Retinal pigment epithelial cell (primary cell): ENCODE data around the gene PTPRR.

ENCODE experiments used
- DNase-seq: peaks from one replicate; pipeline ENCODE4 v3.0.0-alpha.2; 2010; ENCODE audit warnings: low read depth
- H3K4me3 ChIP-seq: 2 replicates; pipeline ENCODE4 v1.5.1; 2011; ENCODE audit warnings: mild to moderate bottlenecking, low read length, control low read depth, moderate library complexity
- TF ChIP-seq, protein P1 (sequence below): conservative IDR thresholded peaks from 2 replicates; pipeline ENCODE4 v1.5.1; 2011; ENCODE audit warnings: low read depth, low read length, control low read depth, inconsistent platforms

PTPRR gene

GRCh38 chr12:70785896-70786295 lies 134.6 kb downstream of the PTPRR start:
- TF ChIP-seq, protein P1, sequence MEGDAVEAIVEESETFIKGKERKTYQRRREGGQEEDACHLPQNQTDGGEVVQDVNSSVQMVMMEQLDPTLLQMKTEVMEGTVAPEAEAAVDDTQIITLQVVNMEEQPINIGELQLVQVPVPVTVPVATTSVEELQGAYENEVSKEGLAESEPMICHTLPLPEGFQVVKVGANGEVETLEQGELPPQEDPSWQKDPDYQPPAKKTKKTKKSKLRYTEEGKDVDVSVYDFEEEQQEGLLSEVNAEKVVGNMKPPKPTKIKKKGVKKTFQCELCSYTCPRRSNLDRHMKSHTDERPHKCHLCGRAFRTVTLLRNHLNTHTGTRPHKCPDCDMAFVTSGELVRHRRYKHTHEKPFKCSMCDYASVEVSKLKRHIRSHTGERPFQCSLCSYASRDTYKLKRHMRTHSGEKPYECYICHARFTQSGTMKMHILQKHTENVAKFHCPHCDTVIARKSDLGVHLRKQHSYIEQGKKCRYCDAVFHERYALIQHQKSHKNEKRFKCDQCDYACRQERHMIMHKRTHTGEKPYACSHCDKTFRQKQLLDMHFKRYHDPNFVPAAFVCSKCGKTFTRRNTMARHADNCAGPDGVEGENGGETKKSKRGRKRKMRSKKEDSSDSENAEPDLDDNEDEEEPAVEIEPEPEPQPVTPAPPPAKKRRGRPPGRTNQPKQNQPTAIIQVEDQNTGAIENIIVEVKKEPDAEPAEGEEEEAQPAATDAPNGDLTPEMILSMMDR: no peak
- DNase-seq: no peak
- no peak overlapping the region for H3K4me3 ChIP-seq

DNA sequence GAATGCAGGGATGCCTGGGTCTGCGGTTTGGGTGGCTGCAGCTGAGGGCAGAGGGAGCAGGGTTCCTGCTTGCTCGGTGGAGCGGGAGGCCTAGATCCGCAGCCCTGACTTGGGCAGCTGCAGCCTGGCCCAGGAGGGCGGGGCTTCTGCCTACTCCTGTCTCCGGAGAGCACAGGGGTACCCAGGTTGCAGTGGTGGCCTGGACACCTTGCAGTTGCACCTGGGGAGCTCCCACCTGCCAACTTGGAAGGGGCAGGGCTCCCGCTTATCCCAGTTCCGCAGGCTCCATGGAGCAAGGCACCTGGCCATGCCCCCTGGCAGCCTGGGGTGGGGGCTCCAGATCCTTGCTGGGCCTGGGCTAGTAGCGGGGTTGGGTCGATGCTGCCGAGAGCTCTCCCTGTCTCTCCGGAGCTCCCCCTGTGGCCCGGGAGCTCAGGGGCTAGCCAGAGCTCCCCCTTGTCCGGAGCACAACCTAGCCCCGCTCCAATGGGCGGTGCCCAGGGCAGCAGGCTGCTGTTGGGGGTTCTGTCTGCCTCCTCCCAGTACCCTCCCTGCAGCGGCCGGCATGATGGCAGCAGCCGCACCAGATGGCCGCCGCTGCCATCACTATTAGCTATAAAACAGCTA lies 136.4 kb downstream of the PTPRR start:
- H3K4me3 ChIP-seq: no peak overlapping the region
- TF ChIP-seq, protein P1: no peak
- DNase-seq: no peak

DNA sequence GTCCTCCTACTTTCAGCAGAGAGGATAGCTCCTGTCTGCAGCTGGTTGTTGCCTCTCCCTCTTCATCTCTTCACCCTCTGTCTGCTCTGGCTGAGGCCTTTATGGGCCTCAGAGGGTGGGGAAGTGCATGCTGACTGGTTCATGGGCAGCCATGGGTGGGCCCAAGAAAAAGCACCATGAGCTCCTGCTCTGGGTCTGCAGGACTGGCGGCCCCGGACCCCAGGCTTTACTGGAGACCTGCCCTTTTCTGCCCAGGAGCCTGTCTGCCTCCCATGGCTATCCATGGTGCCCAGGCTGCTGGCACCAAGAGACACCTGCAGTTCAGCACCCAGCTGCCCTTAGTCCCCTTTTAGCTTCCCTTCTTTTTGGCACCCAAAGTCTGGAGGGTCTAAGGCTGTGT lies 137.1 kb downstream of the PTPRR start:
- TF ChIP-seq, protein P1: no peak
- no peak for DNase-seq
- no peak overlapping the region for H3K4me3 ChIP-seq

DNA sequence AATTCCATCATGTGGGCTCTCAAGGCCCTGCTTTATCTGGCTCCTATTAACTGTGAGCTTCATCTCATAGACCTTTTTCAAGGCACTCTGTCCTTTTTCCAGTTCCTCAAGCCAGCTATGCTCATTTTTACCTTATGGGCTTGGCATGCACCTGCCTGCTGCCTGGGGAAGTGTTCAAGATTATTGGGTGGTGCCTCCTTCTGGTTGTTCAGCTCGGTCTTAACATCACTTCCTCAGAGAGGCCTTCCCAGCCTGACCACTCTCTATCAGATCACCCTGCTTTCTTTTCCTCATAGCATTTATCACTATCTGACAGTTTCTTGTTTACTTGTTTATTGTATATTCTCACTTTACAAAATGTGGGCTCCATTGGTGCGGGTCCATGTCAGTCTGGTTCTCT lies 141.3 kb downstream of the PTPRR start:
- TF ChIP-seq, protein P1: no peak
- no peak for DNase-seq
- H3K4me3 ChIP-seq: no peak overlapping the region

DNA sequence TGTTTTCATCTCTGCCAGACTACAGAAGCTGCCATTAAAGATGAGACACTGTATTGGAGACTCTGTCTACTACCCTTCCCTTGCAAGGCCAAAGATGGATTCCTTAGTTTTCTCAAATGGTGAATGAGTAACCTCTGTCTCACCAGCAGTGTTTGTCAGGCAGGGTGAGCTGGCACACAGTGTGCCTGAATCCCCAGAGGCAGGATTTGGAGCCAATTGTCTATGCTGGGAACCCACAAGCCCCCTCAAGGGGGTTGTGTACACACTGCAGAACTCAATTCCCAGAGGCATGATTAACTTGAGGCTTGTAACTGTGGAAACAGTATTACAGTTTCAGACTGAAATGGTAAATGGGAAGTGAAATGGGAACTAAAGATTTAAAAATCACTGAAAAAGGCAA lies 146.5 kb downstream of the PTPRR start:
- TF ChIP-seq, protein P1: no peak
- DNase-seq: no peak
- no peak overlapping the region for H3K4me3 ChIP-seq

DNA sequence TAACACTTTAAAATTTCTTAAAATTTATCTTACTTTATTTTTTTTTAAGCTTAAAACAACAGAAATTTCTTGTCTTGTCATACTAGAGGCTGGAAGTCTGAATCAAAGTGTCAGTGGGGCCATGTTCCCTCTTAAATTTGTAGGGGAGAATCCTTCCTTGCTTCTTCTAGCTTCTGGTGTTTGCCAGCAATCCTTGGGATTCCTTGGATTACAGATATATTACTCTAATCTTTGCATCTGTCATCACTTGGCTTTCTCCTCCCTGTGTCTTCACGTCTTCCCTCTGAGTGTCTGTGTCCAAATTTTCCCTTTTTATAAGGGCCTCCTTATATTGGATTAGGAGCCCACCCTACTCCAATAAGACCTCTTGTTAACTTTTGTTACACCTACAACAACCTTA lies 147.7 kb downstream of the PTPRR start:
- no peak for DNase-seq
- TF ChIP-seq, protein P1: no peak

GRCh38 chr12:70771581-70771980 lies 149.0 kb downstream of the PTPRR start:
- TF ChIP-seq, protein P1: no peak

More for the DNA sequence above, 147.7 kb downstream of the PTPRR start:
- no peak overlapping the region for H3K4me3 ChIP-seq

More at GRCh38 chr12:70771581-70771980, 149.0 kb downstream of the PTPRR start:
- DNase-seq: no peak
- no peak overlapping the region for H3K4me3 ChIP-seq
